Naive thymus-derived CD4-positive, alpha-beta T cell (primary cell): ENCODE data around the gene BST1. TPM values are rescaled to one million over a fixed set of nuclear protein-coding genes. Genes with fewer than 3 reads are reported as not detected.

Experiments
- ATAC-seq: fragments of 150-1000 bp; cut with Tn5 transposase; 2 replicates; pipeline ENCODE4 v1.10.0; 2021; ENCODE audit warnings: mild to moderate bottlenecking, moderate library complexity
- CTCF ChIA-PET: fragments of 350-600 bp; sonication (Branson Sonifier 250); formaldehyde crosslinking; loops from one replicate; lab custom pipeline; 2021; ENCODE audit warnings: antibody characterized with exemption; lab: Charles Lee
- POLR2A ChIA-PET: fragments of 350-600 bp; sonication (Branson Sonifier 250); formaldehyde crosslinking; loops from one replicate; lab custom pipeline; 2021; ENCODE audit warnings: antibody characterized with exemption, inconsistent platforms; lab: Charles Lee
- DNase-seq, 9 donors: peaks; one replicate each; pipeline versions ENCODE4 v3.0.0 to v3.0.0-alpha.2; 2020 to 2022; ENCODE audit warnings: mixed read lengths in 1 of 9
- H3K27ac ChIP-seq: one replicate; pipeline ENCODE4 v1.7.0; 2013; ENCODE audit warnings: mild to moderate bottlenecking, low read depth, low read length, moderate library complexity
- H3K27me3 ChIP-seq, 2 donors: one replicate each; pipeline ENCODE4 v1.7.0; 2013; ENCODE audit warnings: low read length in 2 of 2, mild to moderate bottlenecking in 2 of 2, moderate library complexity in 2 of 2; ENCODE audit not compliant: control insufficient read depth in 2 of 2, insufficient read depth in 2 of 2
- H3K36me3 ChIP-seq, 3 experiments: 1 replicate in 2 of 3; 2 replicates in 1 of 3; pipeline ENCODE4 v1.7.0; 2013; ENCODE audit warnings: low read length in 3 of 3, mild to moderate bottlenecking in 3 of 3, moderate library complexity in 1 of 3; ENCODE audit not compliant: insufficient read depth in 3 of 3, control insufficient read depth in 2 of 3
- H3K4me1 ChIP-seq, 2 donors: one replicate each; pipeline ENCODE4 v1.7.0; 2013; ENCODE audit warnings: low read length in 2 of 2, mild to moderate bottlenecking in 2 of 2, moderate library complexity in 1 of 2; ENCODE audit not compliant: control insufficient read depth in 2 of 2, insufficient read depth in 2 of 2
- H3K4me3 ChIP-seq: 2 replicates; pipeline ENCODE4 v1.7.0; 2013; ENCODE audit warnings: mild to moderate bottlenecking, low read length
- H3K9me3 ChIP-seq, 3 experiments: 1 replicate in 2 of 3; 2 replicates in 1 of 3; pipeline ENCODE4 v1.7.0; 2013; ENCODE audit warnings: low read length in 3 of 3; ENCODE audit not compliant: control insufficient read depth in 2 of 3
- H3K27ac Mint-ChIP-seq, 9 donors: one replicate each; pipeline ENCODE4 v1.8.0; 2020 to 2022; ENCODE audit warnings: mixed read lengths in 9 of 9, mild to moderate bottlenecking in 8 of 9, moderate library complexity in 5 of 9, inconsistent platforms in 2 of 9
- H3K27me3 Mint-ChIP-seq, 5 donors: one replicate each; pipeline ENCODE4 v1.8.0; 2021 to 2022; ENCODE audit warnings: mixed read lengths in 5 of 5, mild to moderate bottlenecking in 1 of 5
- H3K36me3 Mint-ChIP-seq, 5 donors: one replicate each; pipeline ENCODE4 v1.8.0; 2020 to 2022; ENCODE audit warnings: mixed read lengths in 5 of 5, mild to moderate bottlenecking in 3 of 5, inconsistent platforms in 1 of 5
- H3K4me1 Mint-ChIP-seq, 7 donors: one replicate each; pipeline ENCODE4 v1.8.0; 2020 to 2022; ENCODE audit warnings: mixed read lengths in 7 of 7, mild to moderate bottlenecking in 3 of 7, inconsistent platforms in 1 of 7
- H3K4me3 Mint-ChIP-seq, 10 donors: one replicate each; pipeline ENCODE4 v1.8.0; 2020 to 2022; ENCODE audit warnings: mild to moderate bottlenecking in 10 of 10, mixed read lengths in 10 of 10, moderate library complexity in 6 of 10, inconsistent platforms in 2 of 10
- H3K9me3 Mint-ChIP-seq, 11 donors: one replicate each; pipeline ENCODE4 v1.8.0; 2020 to 2022; ENCODE audit warnings: mixed read lengths in 11 of 11, mild to moderate bottlenecking in 4 of 11, inconsistent platforms in 1 of 11, moderate library complexity in 1 of 11
- intact Hi-C, 2 donors: fragments of 100-400 bp; cut with micrococcal nuclease; formaldehyde crosslinking; loops; one replicate each; pipeline ENCODE4 v1.15.1; 2023
- polyA plus RNA-seq, 2 donors: library from polyadenylated mRNA; unstranded; fragments of 300-500 nt; fragmentation: Illumina TruSeq; gene quantifications; one replicate each; pipeline ENCODE4 v1.2.3, GENCODE V29; 2021
- total RNA-seq, 6 experiments: library from RNA in 5 of 6; stranded (reverse) in 5 of 6; gene quantifications; 1 replicate in 5 of 6; 2 replicates in 1 of 6; pipeline ENCODE4 v1.2.3 and lab custom pipeline; 2021 to 2026

The BST1 gene
- total and polyA plus RNA-seq, 7 experiments from 2014 or later: 0.45 to 41.8 (median 0.92) TPM

DNA sequence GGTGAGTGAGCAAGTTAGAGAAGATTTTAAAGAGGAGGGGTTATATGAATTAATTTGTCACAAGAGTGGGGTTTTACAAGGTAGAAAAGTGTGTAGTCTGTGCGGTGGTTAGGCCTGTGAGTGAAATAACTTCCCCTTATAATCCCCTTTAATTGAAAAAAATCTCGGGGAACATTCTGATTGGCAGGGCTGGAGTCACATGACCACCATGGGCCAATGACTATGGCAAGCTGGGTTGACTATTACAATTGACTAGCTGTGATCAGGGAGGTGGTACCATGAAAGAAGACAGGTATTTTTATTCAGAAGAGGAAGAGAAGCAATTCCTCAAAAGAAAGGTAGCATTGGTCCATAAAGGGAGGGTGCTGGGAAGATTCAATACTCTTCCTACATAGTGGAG lies 48.3 kb downstream of the BST1 start:
- peaks cover 0 to 14% (median 1%) of the 10 kb centered on the region in 11 donors for H3K9me3 Mint-ChIP-seq
- ATAC-seq: no peak
- no peak for DNase-seq
- H3K27me3 Mint-ChIP-seq: no peaks in the 10 kb centered on the region
- no peak overlapping the region for H3K4me3 ChIP-seq
- H3K4me3 Mint-ChIP-seq: no peak overlapping the region
- peaks cover 29 to 42% (median 34%) of the 10 kb centered on the region in 7 donors for H3K4me1 Mint-ChIP-seq
- peaks cover 26 to 28% of the 10 kb centered on the region in 2 donors for H3K4me1 ChIP-seq
- H3K27ac ChIP-seq: no peak overlapping the region
- no peaks in the 10 kb centered on the region for H3K9me3 ChIP-seq
- CTCF ChIA-PET: interaction anchor here (0.6 kb wide), 1 partner anchor 16 kb away, joined by 4 read pairs; no protein-coding TSS in a partner anchor
- H3K27me3 ChIP-seq: no peaks in the 10 kb centered on the region
- POLR2A ChIA-PET: no interaction called here
- peaks cover 0 to 21% (median 4%) of the 10 kb centered on the region in 5 donors for H3K36me3 Mint-ChIP-seq
- no peaks in the 10 kb centered on the region for H3K36me3 ChIP-seq
- H3K27ac Mint-ChIP-seq: peak overlapping the region in 1 of 9 donors; percentile 72
- intact Hi-C loops: no loop called here

DNA sequence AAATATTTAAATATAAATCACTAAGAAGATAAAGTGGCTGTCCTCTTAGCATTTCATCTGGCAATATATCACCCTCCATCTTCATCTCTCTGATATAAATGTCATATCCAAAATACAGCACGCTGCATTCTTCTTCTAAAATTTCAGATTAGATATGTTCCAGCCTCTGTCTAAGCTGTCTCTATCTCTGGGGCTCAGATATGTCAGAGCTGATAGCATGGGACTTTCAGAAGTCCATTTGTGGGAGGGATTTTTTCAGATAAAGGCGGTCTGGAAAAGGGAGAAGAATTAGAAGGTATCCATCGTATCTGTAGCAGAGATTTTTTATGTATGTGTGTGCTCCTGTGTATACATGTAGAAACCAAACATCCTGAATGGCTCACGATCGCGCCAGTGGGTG lies 50.2 kb downstream of the BST1 start:
- peaks cover 37 to 56% (median 46%) of the 10 kb centered on the region in 7 donors for H3K4me1 Mint-ChIP-seq
- peak overlapping the region in 7 of 9 donors; percentile 41 to 97 (median 92) for H3K27ac Mint-ChIP-seq
- peak overlapping the region in 2 of 10 donors; percentile 19 to 92 for H3K4me3 Mint-ChIP-seq
- H3K4me1 ChIP-seq: peaks cover 35 to 36% of the 10 kb centered on the region in 2 donors
- no peak overlapping the region for H3K4me3 ChIP-seq
- ChIA-PET CTCF (interaction anchor here (1.0 to 3.8 kb wide), 4 partner anchors 13 to 130 kb away, joined by 3 to 16 read pairs (median 4); no protein-coding TSS in a partner anchor), POLR2A (interaction anchor here (5.7 kb wide), 1 partner anchor 14 kb away, joined by 53 read pairs; no protein-coding TSS in a partner anchor)
- no peaks in the 10 kb centered on the region for H3K27me3 ChIP-seq
- H3K9me3 ChIP-seq: no peaks in the 10 kb centered on the region
- H3K27me3 Mint-ChIP-seq: no peaks in the 10 kb centered on the region
- no peak for DNase-seq
- H3K36me3 Mint-ChIP-seq: peaks cover 0 to 11% (median 4%) of the 10 kb centered on the region in 5 donors
- H3K27ac ChIP-seq: no peak overlapping the region
- H3K9me3 Mint-ChIP-seq: peaks cover 0 to 7% (median 0%) of the 10 kb centered on the region in 11 donors
- intact Hi-C loops: no loop called here
- no peak for ATAC-seq
- H3K36me3 ChIP-seq: no peaks in the 10 kb centered on the region

DNA sequence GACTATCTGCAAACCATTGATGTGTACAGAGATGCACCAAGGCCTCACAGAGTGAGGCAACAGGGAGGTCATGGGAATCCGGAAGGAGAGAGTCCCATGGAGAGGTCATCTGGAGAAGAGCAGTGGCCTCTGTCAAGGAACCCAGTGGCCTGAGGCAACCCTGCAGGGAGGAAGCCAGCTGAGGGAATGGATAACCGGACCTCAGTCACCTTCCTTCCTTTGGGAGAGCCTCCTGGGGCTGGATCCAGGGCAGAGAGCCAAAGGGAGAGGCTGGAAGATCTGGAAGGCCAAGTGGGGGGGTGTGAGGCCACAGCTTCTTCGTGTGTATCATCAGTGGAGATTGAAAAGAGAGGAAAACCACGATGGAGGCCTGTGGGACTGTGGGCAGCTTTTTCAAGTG lies 50.9 kb downstream of the BST1 start:
- CTCF ChIA-PET: interaction anchor here (1.0 to 3.8 kb wide), 9 partner anchors 9 to 202 kb away, joined by 3 to 16 read pairs (median 4); no protein-coding TSS in a partner anchor
- H3K36me3 Mint-ChIP-seq: peaks cover 0 to 7% (median 4%) of the 10 kb centered on the region in 5 donors
- ATAC-seq (no peak), DNase-seq (no peak)
- H3K27me3 Mint-ChIP-seq: no peaks in the 10 kb centered on the region
- POLR2A ChIA-PET: interaction anchor here (0.7 to 5.7 kb wide), 2 partner anchors 13 to 26 kb away, joined by 3 to 53 read pairs; no protein-coding TSS in a partner anchor
- Histone ChIP-seq H3K27ac (peak overlapping the region; percentile 11), H3K4me3 (no peak overlapping the region), H3K36me3 (no peaks in the 10 kb centered on the region), H3K9me3 (no peaks in the 10 kb centered on the region), H3K4me1 (peaks cover 35 to 36% of the 10 kb centered on the region in 2 donors), H3K27me3 (no peaks in the 10 kb centered on the region)
- H3K27ac Mint-ChIP-seq: peak overlapping the region; percentile 57 to 97 (median 91)
- intact Hi-C loops: loop anchor here (1.0 kb wide), 2 partner anchors 52 to 98 kb away; partner anchors contain the start of gene FBXL5 (in 1 of the 2)
- peaks cover 38 to 63% (median 52%) of the 10 kb centered on the region in 7 donors for H3K4me1 Mint-ChIP-seq
- peaks cover 0 to 5% (median 0%) of the 10 kb centered on the region in 11 donors for H3K9me3 Mint-ChIP-seq
- H3K4me3 Mint-ChIP-seq: peak overlapping the region in 8 of 10 donors; percentile 11 to 92 (median 66)

DNA sequence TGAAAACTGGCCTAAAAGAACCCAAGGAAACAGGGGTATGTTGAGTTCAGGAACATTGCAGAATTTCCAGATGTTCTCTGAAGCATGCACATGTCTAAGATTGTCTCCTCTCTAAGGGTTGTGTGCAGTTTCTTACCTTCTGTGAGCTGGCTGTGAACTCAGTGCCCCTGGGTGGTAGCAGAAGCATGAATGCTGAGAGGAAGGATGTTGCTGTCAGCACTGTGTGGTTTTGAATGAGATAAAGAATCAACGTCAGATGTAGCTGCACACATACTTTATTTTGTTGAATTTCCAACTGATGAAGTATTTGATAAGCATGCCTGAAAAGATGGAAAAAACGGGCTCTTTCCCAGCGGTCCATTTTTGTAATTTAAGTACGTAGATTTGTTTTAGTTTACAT lies 51.5 kb downstream of the BST1 start:
- Histone ChIP-seq H3K4me1 (peaks cover 35 to 36% of the 10 kb centered on the region in 2 donors), H3K27me3 (no peaks in the 10 kb centered on the region), H3K36me3 (no peaks in the 10 kb centered on the region), H3K27ac (peak overlapping the region; percentile 41), H3K9me3 (no peaks in the 10 kb centered on the region), H3K4me3 (no peak overlapping the region)
- CTCF ChIA-PET: interaction anchor here (0.6 to 3.8 kb wide), 9 partner anchors 9 to 202 kb away, joined by 3 to 16 read pairs (median 3); no protein-coding TSS in a partner anchor
- Mint-ChIP-seq H3K27ac (peak overlapping the region; percentile 57 to 97 (median 91)), H3K9me3 (peaks cover 0 to 5% (median 0%) of the 10 kb centered on the region in 11 donors), H3K36me3 (peaks cover 0 to 7% (median 4%) of the 10 kb centered on the region in 5 donors), H3K4me1 (peaks cover 40 to 67% (median 55%) of the 10 kb centered on the region in 7 donors), H3K4me3 (peak overlapping the region in 9 of 10 donors; percentile 39 to 92 (median 66)), H3K27me3 (no peaks in the 10 kb centered on the region)
- intact Hi-C loops: loop anchor here (1.0 kb wide), 2 partner anchors 51 to 99 kb away; partner anchors contain the start of gene FBXL5 (in 1 of the 2)
- POLR2A ChIA-PET: interaction anchor here (0.7 to 5.7 kb wide), 2 partner anchors 13 to 25 kb away, joined by 3 to 53 read pairs; no protein-coding TSS in a partner anchor
- peak in 7 of 9 donors; percentile 52 to 72 (median 62) for DNase-seq
- peak; percentile 63 for ATAC-seq

DNA sequence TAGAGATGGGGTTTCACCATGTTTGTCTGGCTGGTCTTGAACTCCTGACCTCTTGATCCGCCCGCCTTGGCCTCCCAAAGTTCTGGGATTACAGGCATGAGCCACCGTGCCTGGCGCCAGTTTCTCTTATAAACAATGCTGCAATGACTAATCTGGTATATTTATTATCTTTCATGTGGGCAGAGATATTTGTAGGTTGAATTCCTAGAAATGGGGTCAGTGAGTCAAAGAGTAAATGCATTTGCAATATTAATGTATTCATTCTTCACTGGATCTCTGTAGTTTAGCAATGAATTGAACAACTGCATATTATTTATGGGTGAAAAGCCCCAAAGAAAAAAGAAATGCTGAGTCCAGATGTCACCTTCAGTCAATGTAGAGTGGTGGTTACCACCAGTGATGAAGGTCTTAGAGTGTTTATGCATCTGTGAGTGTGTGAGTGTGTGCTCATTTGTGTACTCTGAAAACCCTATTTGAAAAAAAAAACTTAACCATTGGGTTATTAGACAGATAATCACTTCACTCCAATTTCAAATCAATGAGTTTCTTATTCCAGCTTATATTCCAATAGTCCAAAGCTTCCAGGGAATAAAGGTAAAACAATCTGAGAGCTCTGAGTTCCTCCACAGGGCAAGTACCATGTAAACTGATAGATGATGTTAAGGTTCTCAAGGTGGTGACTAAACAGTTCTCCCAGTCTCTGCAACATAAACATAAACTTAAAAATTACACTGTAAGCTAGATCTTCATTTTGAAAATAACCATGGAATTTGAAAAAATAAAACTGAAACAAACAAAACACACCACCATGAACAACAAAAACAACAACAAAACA lies 52.7 kb downstream of the BST1 start:
- H3K36me3 Mint-ChIP-seq: peaks cover 0 to 14% (median 4%) of the 10 kb centered on the region in 5 donors
- Histone ChIP-seq H3K27ac (peak overlapping the region; percentile 39), H3K4me3 (no peak overlapping the region), H3K36me3 (no peaks in the 10 kb centered on the region), H3K27me3 (no peaks in the 10 kb centered on the region), H3K9me3 (no peaks in the 10 kb centered on the region), H3K4me1 (peaks cover 35 to 36% of the 10 kb centered on the region in 2 donors)
- ChIA-PET POLR2A (interaction anchor here (0.6 to 5.7 kb wide), 6 partner anchors 9 to 472 kb away, joined by 3 to 53 read pairs (median 6); no protein-coding TSS in a partner anchor), CTCF (interaction anchor here (0.6 to 3.8 kb wide), 12 partner anchors 9 to 1901 kb away, joined by 3 to 32 read pairs (median 4); no protein-coding TSS in a partner anchor)
- peak overlapping the region; percentile 64 to 92 (median 76) for H3K4me3 Mint-ChIP-seq
- ATAC-seq (no peak), DNase-seq (peak in 1 of 9 donors; percentile 67)
- peak overlapping the region; percentile 81 to 98 (median 93) for H3K27ac Mint-ChIP-seq
- H3K4me1 Mint-ChIP-seq: peaks cover 43 to 70% (median 60%) of the 10 kb centered on the region in 7 donors
- H3K27me3 Mint-ChIP-seq: no peaks in the 10 kb centered on the region
- peaks cover 0 to 5% (median 0%) of the 10 kb centered on the region in 11 donors for H3K9me3 Mint-ChIP-seq
- intact Hi-C loops: loop anchor here (1.0 to 2.0 kb wide), 10 partner anchors 11 to 753 kb away; partner anchors contain the start of genes FAM200B (in 2 of the 2), CD38 (in 1 of the 2), CPEB2 (in 1 of the 2) and TAPT1 (in 1 of the 2)
